HG03342 (cell line): ENCODE results near the gene TBC1D3E.
"Not testable (repeated sequence)": the region's sequence is repeated elsewhere in the genome, so short reads cannot be mapped to it uniquely, and the experiment has no call there.

Experiments used
- ATAC-seq: cut with Tn5 transposase; IDR thresholded peaks from one replicate; pipeline ENCODE4 v1.9.1; 2021; ENCODE audit warnings: mild to moderate bottlenecking, moderate library complexity; ENCODE audit not compliant: unreplicated experiment

The TBC1D3E gene

DNA sequence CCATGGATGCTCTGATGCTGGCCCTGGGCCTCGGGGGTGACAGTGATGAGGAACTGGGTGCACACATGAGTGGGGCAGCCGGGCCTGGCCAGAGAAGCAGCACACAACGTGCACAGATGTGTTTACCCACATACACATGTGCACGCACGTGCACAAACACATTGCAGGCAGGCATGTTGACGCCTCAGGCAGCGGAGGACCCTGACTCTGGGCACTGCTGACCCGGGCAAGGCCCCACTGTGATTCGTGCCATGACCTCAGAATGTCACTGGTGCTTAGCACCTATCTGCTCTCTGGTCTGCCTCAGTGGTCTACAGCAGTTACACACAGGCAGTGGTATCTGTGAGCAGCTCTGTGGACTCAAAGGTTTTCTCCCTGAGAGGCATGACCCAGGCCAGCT, at the start of gene TBC1D3E:
TSS of gene TBC1D3E (plus strand) at position 301 of the 400 bp plus-strand sequence. CDS start 1,545 bp downstream, outside the sequence.
- ATAC-seq: not testable (repeated sequence)

DNA sequence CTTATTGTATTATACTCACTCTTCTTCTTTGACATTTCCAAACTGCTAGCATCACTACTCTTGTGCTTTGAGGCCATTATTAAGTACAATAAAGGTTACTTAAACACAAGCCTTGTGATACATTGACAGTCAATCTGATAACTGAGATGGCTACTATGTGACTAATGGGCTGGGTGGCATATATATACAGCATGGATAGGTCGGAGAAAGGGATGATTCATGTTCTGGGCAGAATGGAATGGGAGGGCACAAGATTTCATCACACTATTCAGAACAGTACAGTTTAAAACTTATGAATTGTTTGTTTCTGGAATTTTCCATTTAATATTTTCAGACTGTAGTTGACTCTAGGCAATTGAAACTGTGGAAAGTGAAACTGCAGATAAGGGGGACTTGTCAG, 40.4 kb upstream of the TBC1D3E start:
- ATAC-seq: not testable (repeated sequence)

DNA sequence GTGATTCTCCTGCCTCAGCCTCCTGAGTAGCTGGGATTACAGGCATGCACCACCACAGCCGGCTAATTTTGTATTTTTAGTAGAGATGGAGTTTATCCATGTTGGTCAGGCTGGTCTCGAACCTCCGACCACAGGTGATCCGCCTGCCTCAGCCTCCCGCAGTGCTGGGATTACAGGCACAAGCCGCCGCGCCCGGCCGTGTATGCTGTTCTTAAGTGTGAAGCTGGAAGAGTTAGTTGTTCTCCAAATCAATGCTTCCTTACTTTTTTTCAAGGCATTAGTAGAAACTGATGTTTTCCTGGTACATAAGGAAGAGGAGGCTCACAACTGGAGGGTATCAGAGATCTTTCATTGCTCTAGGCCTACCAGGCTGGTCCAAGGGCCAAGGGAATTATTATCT, 39.6 kb upstream of the TBC1D3E start:
- not testable (repeated sequence) for ATAC-seq

DNA sequence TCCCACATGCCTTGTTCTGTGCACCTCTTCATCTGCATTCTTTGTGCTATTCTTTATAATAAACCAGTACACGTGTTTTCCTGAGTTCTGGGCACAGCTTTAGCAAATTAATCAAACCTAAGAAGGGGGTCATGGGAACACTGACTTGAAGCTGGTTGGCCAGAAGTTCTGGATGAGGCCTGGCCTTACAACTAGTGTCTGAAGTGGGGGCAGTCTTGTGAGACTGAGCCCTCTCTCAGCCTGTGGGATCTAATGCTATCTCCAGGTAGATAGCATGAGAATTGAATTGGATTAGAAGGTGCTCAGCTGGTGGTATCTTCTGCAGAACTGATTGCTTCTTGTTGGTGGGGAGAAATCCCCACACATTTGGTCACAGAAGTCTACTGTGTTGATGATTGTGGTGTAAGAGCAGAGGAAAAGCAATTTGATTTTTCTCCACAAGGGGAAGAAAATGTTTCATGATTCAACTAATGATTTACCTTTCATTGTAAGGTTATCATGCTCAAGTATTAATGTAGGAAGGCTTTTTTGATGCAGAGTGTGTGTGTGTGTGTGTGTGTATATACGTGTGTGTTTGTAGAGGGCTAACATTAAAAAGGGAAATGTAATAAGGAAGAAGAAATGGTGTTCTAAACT, 33.6 kb upstream of the TBC1D3E start:
- not testable (repeated sequence) for ATAC-seq

DNA sequence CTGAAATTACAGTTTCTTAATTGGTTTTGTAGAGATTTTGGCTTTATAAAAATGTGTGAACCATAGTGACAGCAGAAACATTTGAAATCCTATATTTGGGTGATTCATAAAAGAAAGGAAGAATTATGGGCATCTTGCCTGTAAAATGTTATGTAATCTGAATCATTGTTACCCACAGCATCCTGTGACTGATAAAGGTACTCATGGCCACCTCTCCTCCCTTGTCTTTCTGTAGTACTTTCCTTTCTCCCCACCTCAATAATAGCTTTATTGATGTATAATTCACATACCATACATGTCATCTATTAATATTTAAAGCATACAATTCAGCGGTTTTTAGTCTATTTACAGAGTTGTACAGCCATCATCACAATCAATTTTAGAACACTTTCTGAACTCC, 28.5 kb upstream of the TBC1D3E start:
- not testable (repeated sequence) for ATAC-seq

DNA sequence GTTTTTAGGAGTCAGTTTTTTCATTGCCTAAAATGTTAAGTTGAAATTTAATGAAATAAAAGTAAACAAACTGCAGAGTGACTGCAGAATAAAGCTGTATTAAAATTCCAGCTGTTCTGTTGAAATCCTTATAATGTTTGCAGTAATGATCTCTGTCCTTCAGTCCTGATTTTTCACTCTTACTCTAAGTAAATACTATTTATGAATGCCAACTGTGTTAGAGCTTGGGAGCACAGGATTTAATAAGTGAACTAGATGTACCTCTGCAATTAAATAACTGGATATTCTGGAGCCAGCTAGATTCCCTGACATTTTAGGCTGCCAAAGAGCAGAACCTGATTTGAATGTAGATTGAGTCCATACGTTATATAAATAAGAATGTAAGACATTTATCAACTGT, 7.9 kb upstream of the TBC1D3E start:
- not testable (repeated sequence) for ATAC-seq

DNA sequence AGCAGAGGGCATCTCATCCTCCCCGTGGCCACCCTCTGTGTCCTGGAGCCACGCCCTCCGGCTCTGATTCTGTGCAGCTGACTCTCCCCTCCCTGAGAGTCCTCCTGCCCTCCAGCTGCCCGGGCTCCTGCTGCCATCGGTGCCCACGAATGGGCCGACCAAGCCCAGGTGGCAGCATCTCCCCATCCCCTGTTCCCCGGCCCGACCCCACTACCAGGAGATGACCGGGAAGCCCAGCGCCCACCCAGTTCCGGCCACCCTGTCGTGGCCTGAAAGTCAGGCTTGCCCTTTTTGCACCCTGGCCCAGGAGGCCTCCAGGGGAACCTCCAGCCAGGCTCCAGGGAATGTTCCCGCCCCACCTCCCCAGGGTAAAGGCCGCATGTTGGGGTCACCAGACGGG, 7.1 kb downstream of the TBC1D3E start:
- ATAC-seq: not testable (repeated sequence)
